ENCODE data around the gene ZNF423. TPM values are rescaled to one million over a fixed set of nuclear protein-coding genes. Genes with fewer than 3 reads are reported as not detected.

ZNF423 gene
- total RNA-seq, 1 experiment from 2014 or later = 0.49 TPM

GRCh38 chr16:49456763-49457162, 399.1 kb downstream of the ZNF423 start:
- CTCF ChIA-PET = no interaction called here
- intact Hi-C loops (cut with micrococcal nuclease; ENCODE audit: unreplicated experiment) = no loop called here
- Histone ChIP-seq H3K4me3 (ENCODE audit: low read depth in 2 of 2, low read length in 2 of 2) (no peak overlapping the region), H3K9me3 (ENCODE audit: control insufficient read depth, insufficient read depth, low read depth, low read length) (no peaks in the 10 kb centered on the region), H3K4me1 (ENCODE audit: control insufficient read depth, insufficient read depth, low read length) (no peaks in the 10 kb centered on the region), H3K36me3 (ENCODE audit: control insufficient read depth, insufficient read depth, low read length) (no peaks in the 10 kb centered on the region), H3K27me3 (ENCODE audit: control insufficient read depth, insufficient read depth, low read length) (no peaks in the 10 kb centered on the region), H3K27ac (ENCODE audit: low read length) (no peak overlapping the region)
- in situ Hi-C loops (cut with HindIII; ENCODE audit: low pct_unique_long_range_greater_than_20kb, low sequenced_read_pairs) = no loop called here
- TF ChIP-seq TCF7L2 (IDR thresholded peaks at IDR 0.05; ENCODE audit: low read depth, low read length) (no peak), POLR2AphosphoS5 (IDR thresholded peaks at IDR 0.05; ENCODE audit: low read depth, low read length) (no peak), SIN3A (IDR thresholded peaks at IDR 0.05; ENCODE audit: borderline replicate concordance, insufficient read depth, low read depth, low read length) (no peak)
- TF ChIP-seq, protein P1, sequence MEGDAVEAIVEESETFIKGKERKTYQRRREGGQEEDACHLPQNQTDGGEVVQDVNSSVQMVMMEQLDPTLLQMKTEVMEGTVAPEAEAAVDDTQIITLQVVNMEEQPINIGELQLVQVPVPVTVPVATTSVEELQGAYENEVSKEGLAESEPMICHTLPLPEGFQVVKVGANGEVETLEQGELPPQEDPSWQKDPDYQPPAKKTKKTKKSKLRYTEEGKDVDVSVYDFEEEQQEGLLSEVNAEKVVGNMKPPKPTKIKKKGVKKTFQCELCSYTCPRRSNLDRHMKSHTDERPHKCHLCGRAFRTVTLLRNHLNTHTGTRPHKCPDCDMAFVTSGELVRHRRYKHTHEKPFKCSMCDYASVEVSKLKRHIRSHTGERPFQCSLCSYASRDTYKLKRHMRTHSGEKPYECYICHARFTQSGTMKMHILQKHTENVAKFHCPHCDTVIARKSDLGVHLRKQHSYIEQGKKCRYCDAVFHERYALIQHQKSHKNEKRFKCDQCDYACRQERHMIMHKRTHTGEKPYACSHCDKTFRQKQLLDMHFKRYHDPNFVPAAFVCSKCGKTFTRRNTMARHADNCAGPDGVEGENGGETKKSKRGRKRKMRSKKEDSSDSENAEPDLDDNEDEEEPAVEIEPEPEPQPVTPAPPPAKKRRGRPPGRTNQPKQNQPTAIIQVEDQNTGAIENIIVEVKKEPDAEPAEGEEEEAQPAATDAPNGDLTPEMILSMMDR (IDR thresholded peaks at IDR 0.05) = no peak
- TF ChIP-seq, protein P2, sequence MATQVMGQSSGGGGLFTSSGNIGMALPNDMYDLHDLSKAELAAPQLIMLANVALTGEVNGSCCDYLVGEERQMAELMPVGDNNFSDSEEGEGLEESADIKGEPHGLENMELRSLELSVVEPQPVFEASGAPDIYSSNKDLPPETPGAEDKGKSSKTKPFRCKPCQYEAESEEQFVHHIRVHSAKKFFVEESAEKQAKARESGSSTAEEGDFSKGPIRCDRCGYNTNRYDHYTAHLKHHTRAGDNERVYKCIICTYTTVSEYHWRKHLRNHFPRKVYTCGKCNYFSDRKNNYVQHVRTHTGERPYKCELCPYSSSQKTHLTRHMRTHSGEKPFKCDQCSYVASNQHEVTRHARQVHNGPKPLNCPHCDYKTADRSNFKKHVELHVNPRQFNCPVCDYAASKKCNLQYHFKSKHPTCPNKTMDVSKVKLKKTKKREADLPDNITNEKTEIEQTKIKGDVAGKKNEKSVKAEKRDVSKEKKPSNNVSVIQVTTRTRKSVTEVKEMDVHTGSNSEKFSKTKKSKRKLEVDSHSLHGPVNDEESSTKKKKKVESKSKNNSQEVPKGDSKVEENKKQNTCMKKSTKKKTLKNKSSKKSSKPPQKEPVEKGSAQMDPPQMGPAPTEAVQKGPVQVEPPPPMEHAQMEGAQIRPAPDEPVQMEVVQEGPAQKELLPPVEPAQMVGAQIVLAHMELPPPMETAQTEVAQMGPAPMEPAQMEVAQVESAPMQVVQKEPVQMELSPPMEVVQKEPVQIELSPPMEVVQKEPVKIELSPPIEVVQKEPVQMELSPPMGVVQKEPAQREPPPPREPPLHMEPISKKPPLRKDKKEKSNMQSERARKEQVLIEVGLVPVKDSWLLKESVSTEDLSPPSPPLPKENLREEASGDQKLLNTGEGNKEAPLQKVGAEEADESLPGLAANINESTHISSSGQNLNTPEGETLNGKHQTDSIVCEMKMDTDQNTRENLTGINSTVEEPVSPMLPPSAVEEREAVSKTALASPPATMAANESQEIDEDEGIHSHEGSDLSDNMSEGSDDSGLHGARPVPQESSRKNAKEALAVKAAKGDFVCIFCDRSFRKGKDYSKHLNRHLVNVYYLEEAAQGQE (IDR thresholded peaks at IDR 0.05; ENCODE audit: insufficient read depth in 1 of 2, low read depth in 2 of 2, low read length in 1 of 2) = no peak
- ATAC-seq = no peak
- no TSS peak for BruUV-seq (replicated peaks)
- POLR2A ChIA-PET = no interaction called here
- no peak for DNase-seq (ENCODE audit: low read depth, low spot score)

DNA sequence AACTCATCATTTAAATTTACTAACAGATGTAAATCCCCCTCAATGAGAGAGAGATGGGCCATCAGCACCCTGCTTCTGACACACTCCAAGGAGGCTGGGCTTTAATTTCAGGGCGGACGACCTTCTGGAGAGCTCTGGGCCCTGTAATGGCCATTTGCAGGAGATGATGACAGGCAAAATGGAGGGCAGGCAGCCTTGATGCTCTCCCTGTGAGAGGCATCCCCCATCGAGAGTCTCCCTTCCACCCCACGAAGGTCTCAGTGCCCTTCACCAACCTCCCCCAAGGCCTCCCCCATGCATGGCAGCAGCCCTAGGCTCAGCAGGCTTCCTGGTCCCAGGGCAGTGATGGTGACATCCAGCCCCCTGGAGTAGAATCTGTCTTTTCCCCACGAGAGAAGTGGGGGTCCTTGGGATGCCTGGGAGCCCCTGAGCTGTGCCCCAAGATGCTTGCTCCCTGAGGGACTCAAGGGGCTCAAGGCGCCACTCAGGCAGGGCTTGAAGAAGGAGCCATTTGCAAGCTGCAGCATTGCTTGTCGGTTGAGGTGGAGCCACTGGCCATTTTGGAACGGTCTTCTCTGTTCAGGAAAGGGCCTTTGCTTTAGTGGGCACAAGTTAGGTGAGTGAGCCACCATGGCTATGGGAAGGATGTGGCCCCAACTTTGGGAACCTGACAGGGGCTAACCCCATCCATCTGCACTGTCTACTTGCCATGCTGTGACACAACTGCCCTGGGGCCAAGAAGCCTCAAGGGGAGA, 399.7 kb downstream of the ZNF423 start:
- TF ChIP-seq, protein P1 (IDR thresholded peaks at IDR 0.05) = no peak
- TF ChIP-seq, protein P2 (IDR thresholded peaks at IDR 0.05; ENCODE audit: insufficient read depth in 1 of 2, low read depth in 2 of 2, low read length in 1 of 2) = no peak
- TF ChIP-seq SIN3A (IDR thresholded peaks at IDR 0.05; ENCODE audit: borderline replicate concordance, insufficient read depth, low read depth, low read length) = no peak
- no peak for TF ChIP-seq TCF7L2 (IDR thresholded peaks at IDR 0.05; ENCODE audit: low read depth, low read length)
- in situ Hi-C loops (cut with HindIII; ENCODE audit: low pct_unique_long_range_greater_than_20kb, low sequenced_read_pairs) (no loop called here), intact Hi-C loops (cut with micrococcal nuclease; ENCODE audit: unreplicated experiment) (no loop called here)
- Histone ChIP-seq H3K4me1 (ENCODE audit: control insufficient read depth, insufficient read depth, low read length) (no peaks in the 10 kb centered on the region), H3K4me3 (ENCODE audit: low read depth in 2 of 2, low read length in 2 of 2) (no peak overlapping the region), H3K27ac (ENCODE audit: low read length) (no peak overlapping the region), H3K9me3 (ENCODE audit: control insufficient read depth, insufficient read depth, low read depth, low read length) (no peaks in the 10 kb centered on the region), H3K27me3 (ENCODE audit: control insufficient read depth, insufficient read depth, low read length) (no peaks in the 10 kb centered on the region), H3K36me3 (ENCODE audit: control insufficient read depth, insufficient read depth, low read length) (no peaks in the 10 kb centered on the region)
- ChIA-PET POLR2A (no interaction called here), CTCF (no interaction called here)
- DNase-seq (ENCODE audit: low read depth, low spot score) (no peak), ATAC-seq (no peak)
- BruUV-seq (replicated peaks) = no TSS peak
